HG03196 (cell line): ENCODE data around the gene PCSK6.
"Not testable (repeated sequence)": the region's sequence is repeated elsewhere in the genome, so short reads cannot be mapped to it uniquely, and the experiment has no call there.

Source experiments
- ATAC-seq: cut with Tn5 transposase; IDR thresholded peaks from one replicate; pipeline ENCODE4 v1.9.1; 2021; ENCODE audit not compliant: unreplicated experiment

The PCSK6 gene

GRCh38 chr15:101366853-101367252 lies 122.7 kb downstream of the PCSK6 start:
- ATAC-seq: no peak

DNA sequence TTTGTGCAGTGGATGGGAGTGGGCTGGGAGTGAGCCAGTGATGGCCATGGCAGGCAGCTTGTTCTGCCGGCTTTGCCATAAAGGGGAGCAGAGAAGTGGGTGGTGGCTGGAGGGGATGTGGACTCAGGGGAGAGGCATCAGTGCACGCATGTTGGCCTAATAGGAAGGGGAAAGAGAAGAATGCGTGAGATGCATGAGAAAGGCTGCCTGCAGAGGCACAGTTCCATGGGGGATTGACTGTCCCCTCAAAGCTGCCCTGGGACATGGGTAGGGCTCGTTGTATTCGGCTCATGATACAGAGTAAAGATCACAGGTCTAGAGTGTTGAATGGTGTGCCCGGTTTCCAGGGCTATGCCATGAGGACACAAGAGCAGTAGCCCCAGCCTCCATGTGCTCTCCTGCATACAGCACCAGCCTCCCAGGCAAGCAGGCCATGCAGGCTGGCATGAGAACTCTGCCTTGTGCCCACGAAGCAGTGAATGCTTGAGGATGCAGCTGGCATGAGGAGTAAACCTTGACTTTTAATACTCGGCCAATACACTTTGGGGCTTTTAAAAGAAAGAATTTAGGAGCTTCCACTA lies 126.4 kb downstream of the PCSK6 start:
- ATAC-seq: no peak

DNA sequence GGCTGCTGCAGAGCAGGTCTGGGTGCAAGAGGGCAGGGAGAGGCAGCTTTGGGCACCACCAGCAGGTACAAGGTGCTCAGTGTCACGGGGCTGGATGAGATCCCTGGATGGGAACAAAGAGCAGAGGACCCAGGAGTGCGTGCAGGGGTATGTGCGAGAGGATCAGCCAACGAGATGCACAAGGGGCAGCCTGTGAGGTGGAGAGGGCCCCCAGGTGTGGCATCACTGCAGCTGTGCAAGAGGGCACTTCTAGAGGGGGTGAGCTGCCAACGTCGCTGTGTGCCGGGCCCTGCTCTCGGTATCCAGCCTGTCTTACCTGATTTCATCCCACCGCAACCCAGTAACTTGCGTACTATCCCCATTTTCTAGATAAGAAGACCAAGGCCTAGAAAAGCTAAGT lies 127.1 kb downstream of the PCSK6 start:
- no peak for ATAC-seq

GRCh38 chr15:101361418-101361817 lies 128.1 kb downstream of the PCSK6 start:
- ATAC-seq: no peak

DNA sequence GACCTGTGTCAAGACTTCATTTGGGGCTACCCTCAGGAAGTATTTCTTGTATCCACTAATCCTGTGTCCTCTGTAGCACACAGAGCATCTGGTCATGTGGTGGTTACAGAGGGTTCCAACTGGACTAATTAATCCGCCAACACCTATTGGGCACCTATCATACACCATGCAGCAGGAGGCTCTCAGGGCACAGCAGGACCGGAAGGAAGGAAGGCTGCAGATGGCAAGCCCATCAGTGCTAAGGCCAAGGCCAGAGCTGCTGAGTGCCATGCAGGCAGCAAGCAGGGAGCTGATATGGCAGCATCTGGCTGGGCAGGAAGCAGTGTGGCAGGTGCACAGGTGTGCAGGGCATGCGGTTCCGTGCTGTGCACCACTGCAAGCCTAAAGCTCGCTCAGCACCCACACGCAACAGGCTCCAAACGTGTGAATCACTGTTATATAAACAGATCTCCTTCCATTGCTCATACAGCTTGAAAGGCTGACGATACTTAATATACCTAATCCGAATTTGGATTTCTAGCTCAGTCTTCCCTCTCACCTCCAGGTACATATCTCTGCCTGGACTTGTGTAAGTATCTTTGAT lies 130.1 kb downstream of the PCSK6 start:
- ATAC-seq: no peak

DNA sequence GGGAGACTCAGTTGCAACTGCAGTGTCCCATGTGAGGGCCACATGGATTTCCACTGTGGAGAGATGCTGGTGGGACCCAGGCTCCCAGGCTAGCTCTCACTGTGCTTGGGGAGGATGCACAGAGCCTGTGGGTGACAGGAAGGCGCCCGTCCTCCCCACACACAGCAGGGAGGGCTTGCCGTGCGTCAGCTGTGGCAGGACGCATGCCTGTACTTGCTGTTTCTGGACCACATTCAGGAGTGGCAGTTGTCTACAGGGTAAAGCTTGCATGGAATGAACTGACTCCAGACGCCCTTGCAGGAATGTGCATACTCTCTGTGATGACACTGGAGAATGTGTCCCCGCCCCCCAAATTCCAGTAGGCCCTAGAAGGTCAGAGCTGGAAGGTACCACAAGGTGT lies 130.6 kb downstream of the PCSK6 start:
- no peak for ATAC-seq

- no peak for ATAC-seq
Measured at GRCh38 chr15:101357885-101358284, 131.6 kb downstream of the PCSK6 start.

GRCh38 chr15:101357333-101357732 lies 132.2 kb downstream of the PCSK6 start:
- no peak for ATAC-seq

- ATAC-seq: not testable (repeated sequence)
Measured at GRCh38 chr15:101356512-101357172, 132.9 kb downstream of the PCSK6 start.

DNA sequence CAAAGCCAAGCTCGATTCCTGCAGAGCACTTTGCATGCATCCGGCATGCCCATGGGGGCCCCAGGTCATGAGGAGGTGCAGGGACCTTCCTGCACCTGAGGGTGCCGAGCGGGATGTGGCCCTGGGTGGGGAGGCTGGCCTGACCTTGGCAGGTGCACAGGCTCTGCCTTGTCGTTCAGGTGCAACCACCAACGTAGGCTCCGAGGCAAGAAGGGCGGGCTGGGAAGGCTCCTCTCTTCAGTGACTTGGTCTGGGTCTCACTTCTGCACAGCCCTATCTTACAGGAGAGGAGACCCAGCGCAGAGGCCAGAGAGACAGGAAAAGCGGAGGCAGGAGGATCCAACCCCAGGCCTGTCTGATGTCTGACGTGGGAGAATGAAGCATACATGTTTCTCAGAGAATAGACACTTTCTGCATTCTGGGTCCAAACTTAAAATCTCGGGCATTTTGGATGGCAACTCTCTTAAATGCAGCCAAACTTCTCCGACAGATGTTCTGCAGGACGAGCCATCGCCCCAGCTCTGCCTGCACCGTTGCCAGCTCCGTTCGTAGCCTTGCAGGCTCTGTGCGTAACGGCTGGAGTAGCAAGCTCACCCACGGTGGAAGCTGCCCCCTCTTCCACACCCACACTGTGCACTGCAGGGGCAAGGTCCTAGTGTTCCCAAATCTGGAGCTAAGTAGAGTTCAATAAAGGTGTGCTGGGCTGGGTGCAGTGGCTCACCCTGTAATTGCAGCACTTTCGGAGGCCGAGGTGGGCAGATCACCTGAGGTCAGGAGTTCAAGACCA lies 133.6 kb downstream of the PCSK6 start:
- ATAC-seq: no peak

GRCh38 chr15:101354891-101355623 lies 134.4 kb downstream of the PCSK6 start:
- no peak for ATAC-seq

- ATAC-seq: no peak
Measured at GRCh38 chr15:101353240-101353639, 136.3 kb downstream of the PCSK6 start.

GRCh38 chr15:101351736-101352135 lies 137.8 kb downstream of the PCSK6 start:
- ATAC-seq: no peak

GRCh38 chr15:101349047-101349951 lies 140.2 kb downstream of the PCSK6 start:
- no peak for ATAC-seq

DNA sequence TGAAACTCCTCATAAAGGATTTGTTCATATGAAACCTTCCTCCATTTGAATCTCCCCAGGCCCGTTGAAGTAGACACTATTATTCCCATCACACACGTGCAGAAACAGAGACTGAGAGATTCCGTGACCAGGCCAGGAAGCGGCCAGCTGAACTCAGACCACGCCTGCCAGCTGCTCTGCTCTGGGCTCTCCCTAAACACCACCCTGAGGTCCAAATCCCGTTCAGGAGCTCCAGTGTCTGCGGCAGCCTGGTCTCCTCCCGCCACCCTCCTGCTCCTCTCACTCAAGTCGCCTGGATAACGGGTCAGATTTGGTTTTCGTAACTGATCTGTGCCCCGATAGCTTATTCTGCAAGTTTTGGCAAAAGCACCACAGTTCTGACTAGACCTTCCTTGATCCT lies 140.9 kb downstream of the PCSK6 start:
- ATAC-seq: no peak

DNA sequence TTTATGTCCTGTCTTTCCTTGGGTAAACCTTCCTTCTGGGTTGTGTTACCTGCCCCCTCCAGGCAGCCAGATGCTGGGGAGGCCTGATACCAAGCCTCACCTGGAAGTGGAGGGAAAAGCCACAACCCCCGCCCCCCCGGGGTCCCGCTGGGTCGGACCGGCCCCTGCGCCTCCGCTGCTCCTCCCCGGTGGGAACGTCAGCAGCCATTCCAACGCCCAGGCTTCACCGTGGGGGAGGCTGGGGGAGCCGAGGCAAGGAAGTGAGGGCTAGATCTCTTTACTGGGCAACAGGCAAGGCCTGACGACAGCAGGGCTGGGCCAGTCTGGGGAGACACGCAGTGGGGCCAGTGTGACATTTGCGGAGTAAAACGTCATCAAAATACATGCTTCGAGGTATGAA lies 141.5 kb downstream of the PCSK6 start:
- no peak for ATAC-seq

- ATAC-seq: no peak
Measured at GRCh38 chr15:101347454-101347853, 142.1 kb downstream of the PCSK6 start.

DNA sequence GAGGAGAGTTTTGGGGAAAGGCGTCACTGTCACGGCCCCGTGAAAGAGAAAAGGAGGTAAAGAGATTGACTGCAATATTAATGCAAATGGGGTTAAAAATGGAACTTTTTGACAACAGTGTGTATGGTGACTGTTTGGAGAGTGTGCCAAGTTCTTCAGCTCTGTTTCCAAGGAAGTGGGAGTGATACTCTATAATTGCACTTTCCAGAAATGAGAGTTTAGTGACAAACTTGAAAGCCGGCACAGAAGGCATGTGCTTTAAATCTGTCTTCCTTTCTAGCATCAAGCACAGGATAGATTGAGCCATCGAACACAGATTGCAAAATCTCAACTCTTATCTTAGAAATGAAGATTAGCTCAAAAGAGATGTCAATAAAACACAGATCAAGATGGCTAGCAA lies 142.6 kb downstream of the PCSK6 start:
- no peak for ATAC-seq

DNA sequence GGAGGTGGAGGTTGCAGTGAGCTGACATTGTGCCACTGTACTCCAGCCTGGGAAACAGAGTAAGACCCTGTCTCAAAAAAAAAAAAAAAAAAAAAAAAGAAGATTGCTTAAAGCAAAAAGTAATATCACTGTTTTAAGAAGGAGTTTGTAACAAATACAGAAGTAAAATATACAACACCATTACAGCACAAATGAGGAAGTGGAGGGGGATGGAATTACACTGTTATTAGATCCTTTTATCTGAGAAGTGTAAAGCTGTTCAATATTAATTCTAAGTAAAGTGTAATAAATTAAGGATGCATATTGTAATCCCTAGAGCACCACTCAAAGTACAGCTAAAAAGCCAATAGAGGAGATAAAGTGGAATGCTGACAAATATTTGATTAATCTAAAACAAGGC lies 147.5 kb downstream of the PCSK6 start:
- ATAC-seq: no peak

DNA sequence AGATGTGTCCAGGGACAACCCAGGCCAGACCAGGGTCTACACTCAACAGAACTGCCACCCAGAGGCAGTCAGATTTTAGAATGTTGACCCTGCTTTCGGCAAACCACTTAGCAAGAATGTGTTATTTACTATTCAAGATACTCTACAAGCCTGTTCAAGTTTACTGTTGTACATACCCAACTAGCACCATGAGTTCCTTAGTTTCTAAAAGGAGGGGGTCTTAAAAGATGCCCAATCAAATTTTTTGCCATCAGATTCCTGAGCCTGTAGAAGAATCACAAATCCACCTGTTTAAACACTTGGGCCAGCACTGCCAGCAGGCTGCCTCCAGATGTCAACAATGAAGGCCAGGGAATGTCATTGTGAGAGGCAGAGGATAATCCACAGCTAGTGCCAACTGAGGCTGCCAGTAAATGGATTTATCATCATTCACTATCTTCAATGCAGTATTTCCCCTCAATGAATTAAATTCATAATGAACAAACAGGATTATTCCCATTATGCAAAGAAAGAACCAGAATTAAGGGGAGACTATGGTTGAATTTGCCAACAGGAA lies 150.9 kb downstream of the PCSK6 start:
- ATAC-seq: no peak
